NCI-H2107 treated with DMSO at 0.1 percent for 48 hours (cell line): ENCODE results near the gene DYNC1H1.
A peak's percentile ranks its signal among the peaks of the same experiment; 100 is the strongest.

Experiments
- DNase-seq: peaks from one replicate; lab custom pipeline; 2025; ENCODE audit not compliant: unreplicated experiment; lab: John Stamatoyannopoulos, UW

DYNC1H1 gene

GRCh38 chr14:102086972-102087761 lies 122.8 kb downstream of the DYNC1H1 start, which contains the start of gene HSP90AA1:
Gene HSP90AA1, minus strand, starts transcription at chr14:102087044. Its CDS starts 666 bp downstream, at chr14:102086378.
- peak; percentile 87 for DNase-seq

GRCh38 chr14:102087762-102088011 lies 123.3 kb downstream of the DYNC1H1 start:
- DNase-seq: no peak

- DNase-seq: no peak
Measured at GRCh38 chr14:102088012-102088792, 123.8 kb downstream of the DYNC1H1 start.

DNA sequence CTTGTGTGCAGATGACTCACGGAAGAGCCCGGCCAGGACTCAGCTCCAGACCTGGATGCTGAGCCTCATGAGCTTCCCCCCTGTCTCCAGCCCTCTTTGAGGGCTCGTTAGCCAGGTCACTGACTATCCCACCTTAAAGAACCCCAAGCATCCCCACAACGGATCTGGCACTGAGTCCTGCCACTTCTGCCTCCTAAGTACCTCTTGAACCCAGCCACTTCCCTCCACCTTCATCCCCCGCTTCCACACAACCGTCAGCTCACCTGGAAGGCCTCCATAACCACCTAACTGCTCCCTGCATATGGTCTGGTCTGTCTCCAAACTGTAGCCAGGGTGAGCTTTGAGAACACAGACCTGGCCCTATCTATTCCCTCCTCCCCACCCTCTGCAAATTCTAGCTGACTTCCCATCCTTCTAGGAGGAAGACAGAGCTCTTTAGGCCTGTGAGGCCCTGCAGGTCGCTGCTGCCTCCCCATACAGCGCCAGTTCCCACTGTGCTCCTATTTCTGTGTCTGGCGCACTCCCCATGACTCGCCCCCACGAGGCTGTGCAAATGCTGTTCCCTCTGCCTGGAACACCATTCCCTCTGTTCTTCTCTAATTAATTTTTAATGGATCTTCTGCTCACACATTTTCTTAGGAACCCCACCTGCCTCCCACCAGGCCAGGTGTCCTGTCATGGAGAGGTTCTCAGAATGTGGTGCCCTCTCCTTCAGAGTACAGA lies 125.4 kb downstream of the DYNC1H1 start:
- no peak for DNase-seq

DNA sequence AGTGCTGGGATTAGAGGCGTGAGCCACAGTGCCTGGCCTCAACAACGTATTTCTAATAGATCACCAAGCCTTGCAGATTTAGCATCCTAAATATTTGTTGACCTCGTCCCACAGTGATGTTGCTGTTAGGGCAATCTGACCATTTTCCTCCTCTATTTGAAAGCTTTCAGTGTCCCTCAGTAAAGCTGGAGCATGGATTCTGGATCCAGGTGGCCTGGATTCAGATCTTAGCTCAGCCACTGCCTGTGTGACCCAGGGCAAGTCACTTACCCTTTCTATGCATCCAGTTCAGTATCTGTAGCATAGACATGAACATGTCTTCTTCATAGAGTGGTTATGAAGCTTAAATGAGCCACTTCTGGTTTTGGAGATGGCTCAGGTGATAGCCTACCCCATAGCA lies 126.3 kb downstream of the DYNC1H1 start:
- no peak for DNase-seq

GRCh38 chr14:102092806-102093205 lies 128.4 kb downstream of the DYNC1H1 start:
- DNase-seq: no peak

GRCh38 chr14:102094101-102094500 lies 129.7 kb downstream of the DYNC1H1 start:
- DNase-seq: no peak

- DNase-seq: no peak
Measured at GRCh38 chr14:102095231-102095870, 131.0 kb downstream of the DYNC1H1 start.

DNA sequence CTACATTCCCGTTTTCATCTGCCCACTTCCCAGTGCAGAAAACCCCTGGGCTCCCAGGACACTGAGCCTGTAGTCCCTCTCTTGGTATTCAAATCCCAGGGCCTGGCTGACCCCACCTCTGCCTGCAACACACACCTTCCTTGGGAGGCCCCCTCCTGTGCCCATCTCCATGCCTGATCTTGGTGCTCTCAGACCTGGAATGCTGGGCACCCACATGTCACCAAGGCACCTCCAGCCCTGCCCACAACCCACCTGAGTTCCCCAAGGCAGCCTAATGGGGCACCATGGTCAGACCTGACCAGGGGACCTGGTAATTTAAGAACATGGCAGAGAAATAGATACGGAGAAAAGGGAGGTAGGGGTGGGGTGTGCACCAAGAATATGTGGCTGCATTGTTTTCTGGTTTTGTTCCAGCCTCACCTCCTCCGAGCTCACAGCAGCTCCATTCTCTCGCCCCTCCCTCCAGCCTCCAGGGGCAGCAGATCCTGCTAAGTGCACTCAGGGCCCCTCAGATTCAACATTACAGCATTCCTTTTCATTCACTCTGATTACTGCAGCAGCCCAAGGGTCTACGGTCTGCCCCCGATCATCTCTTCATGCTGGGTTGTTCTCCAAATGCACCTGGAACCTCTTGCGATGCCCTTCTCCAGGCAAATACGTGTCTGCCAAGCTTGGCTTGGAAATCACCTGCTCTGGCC lies 131.6 kb downstream of the DYNC1H1 start:
- DNase-seq: no peak

DNA sequence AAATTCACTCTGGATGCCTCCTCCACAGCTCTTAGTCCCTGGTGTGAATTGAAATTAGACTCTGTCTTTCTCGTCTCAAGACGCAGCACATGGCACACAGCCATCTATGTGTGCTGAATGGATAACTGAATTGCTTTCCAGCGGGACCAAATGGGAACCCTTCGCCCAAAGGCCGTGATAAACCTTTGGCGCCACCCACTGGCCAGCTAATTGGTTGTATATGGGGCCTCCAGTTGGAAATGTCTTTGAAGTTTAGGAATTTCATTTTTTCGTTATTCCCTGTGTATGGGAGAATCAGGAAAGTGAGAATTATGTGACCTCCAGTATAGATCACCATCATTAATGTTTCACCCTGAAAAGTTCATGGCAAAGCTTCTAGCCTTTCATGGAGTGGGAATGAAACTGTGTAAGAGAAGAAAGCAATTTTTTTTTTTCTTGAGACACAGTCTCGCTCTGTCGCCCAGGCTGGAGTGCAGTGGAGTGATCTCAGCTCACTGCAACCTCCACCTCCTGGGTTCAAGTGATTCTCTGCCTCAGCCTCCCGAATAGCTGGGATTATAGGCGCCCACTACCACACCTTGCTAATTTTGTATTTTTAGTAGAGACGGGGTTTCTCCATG lies 132.3 kb downstream of the DYNC1H1 start:
- DNase-seq: peak; percentile 78

DNA sequence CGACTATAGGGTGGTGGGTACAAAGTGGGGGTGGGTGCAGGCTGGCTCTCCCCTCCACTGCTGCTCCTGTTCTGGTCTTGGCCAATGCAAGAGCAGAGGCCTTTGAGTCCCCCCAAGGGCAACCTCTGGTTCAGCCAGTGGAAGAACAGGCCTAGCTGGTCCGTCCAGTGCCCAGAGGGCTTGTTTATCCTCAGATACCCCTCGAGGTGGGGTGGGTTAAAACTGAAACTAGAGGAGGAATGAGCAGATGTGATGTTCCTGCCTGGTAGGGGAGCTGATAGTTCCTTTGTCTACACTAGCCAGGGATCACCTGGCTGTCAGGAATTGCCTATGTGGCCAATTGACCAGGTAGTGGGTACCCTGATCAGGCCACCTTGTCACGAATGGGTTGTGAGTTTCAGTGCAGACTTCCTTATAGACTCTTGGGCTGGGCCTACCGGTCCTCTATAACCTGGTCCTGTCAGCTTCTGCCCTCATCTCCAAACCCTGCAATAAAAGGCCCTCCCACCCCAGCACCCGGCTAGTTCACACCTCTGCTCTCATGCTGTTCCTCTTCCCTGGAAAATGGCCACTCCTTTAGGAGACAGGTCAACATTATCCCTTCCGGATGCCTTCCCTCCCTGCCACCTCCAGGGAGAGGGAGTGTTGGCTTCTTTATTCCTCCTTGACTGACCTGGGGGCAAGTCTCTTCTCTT lies 133.2 kb downstream of the DYNC1H1 start:
- DNase-seq: no peak

- no peak for DNase-seq
Measured at GRCh38 chr14:102103062-102103695, 138.8 kb downstream of the DYNC1H1 start.

DNA sequence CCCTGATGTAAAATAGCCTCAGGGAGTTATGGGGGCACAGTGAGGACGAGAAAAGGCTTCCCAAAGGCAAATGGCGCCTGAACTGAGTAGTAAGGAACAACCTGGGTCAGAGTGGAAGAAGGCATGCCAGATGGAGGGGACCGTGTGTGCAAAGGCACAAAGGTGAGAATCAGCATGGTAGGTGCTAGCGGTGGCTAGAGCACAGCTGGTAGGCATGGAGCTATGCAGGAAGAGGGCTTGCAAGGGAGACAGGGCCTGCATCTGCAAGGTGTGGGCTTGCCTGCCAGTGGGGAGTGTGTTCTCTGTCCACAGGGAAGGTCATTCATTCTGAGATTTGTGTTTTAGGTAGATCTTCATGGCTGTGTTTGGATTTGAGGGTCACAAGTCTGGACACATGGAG lies 141.0 kb downstream of the DYNC1H1 start:
- DNase-seq: no peak
